ENCODE results near the gene AFAP1.

AFAP1 gene

GRCh38 chr4:7733801-7734650 lies 205.6 kb downstream of the AFAP1 start:
- no peak for DNase-seq

- no peak for DNase-seq
These were observed 206.5 kb downstream of the AFAP1 start for GRCh38 chr4:7733201-7733600.

DNA sequence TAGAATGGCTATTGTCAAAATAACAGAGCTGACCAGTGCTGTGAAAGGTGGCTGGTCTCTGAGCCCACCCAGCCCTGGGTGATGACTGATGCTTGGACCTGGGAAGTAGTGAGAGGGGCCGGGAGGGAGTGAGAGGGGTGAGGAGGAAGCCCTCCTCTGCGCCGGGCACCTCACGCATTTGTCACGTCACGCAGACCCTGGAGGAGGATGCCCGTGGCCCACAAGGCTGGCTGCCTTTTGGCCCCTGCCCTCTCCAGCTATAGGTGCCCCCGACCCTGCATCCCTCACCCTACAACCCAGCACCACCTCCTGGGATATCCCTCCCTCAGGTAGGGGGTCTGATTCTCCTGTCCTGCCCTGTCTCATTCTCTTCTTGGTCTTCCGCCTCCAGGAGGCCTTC lies 207.4 kb downstream of the AFAP1 start:
- no peak for DNase-seq

- no peak for DNase-seq
These were observed 208.2 kb downstream of the AFAP1 start for GRCh38 chr4:7731437-7731836.

DNA sequence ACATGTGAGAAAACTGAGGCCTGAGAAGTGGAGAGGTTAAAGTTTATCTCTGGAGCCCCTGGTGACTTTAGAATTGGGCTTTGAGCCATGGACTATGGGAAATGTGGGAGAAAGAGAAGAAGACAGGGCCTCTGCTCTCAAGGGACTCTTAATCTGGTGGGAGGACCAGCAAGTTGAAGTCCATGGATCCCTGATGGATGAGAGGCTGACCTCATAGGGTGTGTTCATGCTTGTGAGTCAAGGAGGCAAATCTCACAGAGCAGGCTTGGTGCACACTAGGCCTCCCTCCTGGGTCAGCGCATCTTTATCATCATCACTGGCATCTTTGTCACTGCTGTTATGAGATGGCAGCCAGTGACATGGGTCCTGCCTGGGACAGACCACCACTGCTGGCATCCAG lies 211.9 kb downstream of the AFAP1 start:
- DNase-seq, result no peak

DNA sequence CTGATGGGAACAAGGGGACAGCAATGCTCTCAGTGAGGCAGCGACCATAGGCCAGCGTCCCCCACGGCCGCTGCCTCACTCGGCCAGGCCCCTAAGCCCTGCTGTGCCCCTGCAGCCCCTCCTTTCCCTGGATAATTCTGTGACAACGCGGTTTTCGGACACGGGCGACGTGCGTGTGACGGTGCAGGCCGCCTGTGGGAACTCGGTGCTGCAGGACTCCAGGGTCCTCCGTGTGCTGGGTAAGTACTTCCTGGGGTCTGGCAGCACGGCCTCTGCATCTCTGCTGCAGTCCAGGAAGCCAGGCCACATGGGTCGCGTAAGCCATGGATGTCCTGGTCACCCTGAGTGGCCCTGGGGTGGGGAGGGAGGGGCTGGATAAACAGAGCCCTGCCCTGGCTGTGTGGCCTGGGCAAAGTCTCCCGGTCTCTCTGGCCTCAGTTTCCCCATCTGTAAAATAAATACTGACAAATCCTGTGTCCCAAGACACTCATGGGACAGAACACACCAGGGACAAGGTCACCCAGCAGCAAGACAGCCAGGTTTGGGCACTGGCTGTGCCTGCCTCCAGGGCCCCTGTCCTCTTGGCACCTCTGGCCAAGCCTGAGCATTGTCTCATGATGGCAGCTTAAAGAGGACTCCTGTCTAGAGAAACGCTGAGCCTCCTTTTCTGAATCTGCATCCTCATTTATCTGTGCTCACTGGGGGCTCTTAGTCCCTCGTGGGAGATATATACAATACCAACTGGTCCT lies 212.8 kb downstream of the AFAP1 start:
- DNase-seq, result no peak

- DNase-seq, result no peak
These were observed 213.7 kb downstream of the AFAP1 start for GRCh38 chr4:7725951-7726350.

DNA sequence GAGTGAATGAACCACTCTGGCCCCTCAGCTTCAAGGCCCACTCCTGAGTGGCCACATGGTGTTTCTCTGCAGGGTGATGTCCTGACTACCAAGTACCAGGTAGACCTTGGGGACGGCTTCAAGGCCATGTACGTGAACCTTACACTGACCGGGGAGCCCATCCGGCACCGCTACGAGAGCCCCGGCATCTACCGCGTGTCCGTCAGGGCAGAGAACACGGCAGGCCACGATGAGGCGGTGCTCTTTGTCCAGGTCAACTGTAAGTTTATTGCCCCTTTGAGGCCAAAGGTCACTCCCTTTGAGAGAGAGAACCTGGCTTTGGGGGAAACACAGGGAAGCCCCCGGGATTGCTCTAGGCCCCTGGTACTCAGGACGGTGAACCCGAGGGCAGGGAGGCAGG lies 216.0 kb downstream of the AFAP1 start:
- no peak for DNase-seq

GRCh38 chr4:7722766-7723387 lies 216.8 kb downstream of the AFAP1 start:
- DNase-seq, result no peak

GRCh38 chr4:7721984-7722551 lies 217.6 kb downstream of the AFAP1 start:
- DNase-seq, result no peak

DNA sequence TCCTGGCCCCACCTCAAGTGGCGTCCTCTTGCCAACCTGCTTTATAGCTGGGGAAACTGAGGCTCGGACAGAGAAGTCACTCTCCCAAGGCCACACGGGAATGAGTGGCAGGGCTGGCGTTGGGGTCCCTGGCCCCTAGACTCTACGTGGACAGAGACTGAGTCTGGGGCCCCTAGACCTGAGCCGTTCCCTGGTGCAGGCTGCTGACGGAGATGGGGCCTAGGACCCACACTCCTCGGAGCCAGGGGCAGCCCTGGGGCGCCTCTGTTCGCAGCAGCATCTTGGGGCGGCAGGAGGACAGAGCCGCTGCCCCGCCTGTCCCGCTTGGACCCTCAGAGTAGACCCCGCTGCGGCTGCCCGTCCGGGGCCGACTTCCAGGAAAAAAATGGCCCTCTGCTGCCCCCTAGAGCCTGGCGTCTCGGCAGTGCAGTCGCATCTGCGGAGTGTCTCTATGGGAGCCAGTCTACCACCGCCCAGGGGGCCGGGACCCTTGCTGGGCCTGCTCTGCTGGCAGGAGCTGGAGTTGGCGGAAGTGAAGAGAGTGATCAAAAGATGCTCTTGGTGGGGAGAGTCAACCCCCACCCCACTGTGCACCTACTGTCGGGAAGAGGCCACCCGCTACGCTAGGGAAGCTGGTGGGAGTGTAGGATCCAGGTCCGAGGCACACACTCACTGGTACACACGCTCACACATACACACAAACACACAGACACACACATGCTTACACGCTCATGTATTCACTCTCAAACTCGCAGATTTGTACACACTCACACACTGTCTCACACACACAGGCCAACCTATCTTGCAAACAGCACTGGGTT lies 220.1 kb downstream of the AFAP1 start:
- DNase-seq, result peak; percentile 54

- no peak for DNase-seq
These were observed 221.6 kb downstream of the AFAP1 start for GRCh38 chr4:7717946-7718490.

GRCh38 chr4:7717161-7717560 lies 222.5 kb downstream of the AFAP1 start:
- DNase-seq, result no peak

GRCh38 chr4:7716010-7716721 lies 223.5 kb downstream of the AFAP1 start:
- DNase-seq, result no peak

- DNase-seq, result no peak
These were observed 224.2 kb downstream of the AFAP1 start for GRCh38 chr4:7715271-7716009.

DNA sequence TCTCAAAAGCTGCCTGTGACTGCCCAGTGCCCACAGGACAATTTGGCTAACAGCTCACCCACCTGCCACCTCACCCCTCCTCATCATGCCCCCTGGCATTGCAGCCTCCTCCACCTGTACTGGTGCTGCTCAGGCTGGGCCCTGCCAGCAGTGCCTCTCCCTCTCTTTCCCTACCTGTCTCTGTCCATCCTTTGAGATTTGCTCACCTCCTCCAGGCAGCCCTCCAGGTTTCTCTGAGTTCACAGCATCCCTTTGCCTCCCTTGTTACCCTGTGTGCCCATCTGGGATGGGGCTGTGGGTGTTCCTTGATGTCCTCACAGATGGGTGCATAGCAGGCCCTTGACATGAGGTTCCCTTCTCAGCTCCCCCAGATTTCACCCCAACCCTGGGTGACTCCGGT lies 224.9 kb downstream of the AFAP1 start:
- DNase-seq, result no peak

- no peak for DNase-seq
These were observed 225.5 kb downstream of the AFAP1 start for GRCh38 chr4:7714176-7714575.

GRCh38 chr4:7713757-7714156 lies 225.9 kb downstream of the AFAP1 start:
- DNase-seq, result no peak

- no peak for DNase-seq
These were observed 227.5 kb downstream of the AFAP1 start for GRCh38 chr4:7712021-7712671.

- no peak for DNase-seq
These were observed 228.2 kb downstream of the AFAP1 start for GRCh38 chr4:7711307-7711963.

Measured in CD4-positive, alpha-beta T cell treated with Interleukin-10 for 1 hour (primary cell).